NCI-H1694 treated with DMSO at 0.1 percent for 48 hours (cell line): ENCODE data around the gene SLC5A5.
A peak's percentile ranks its signal among the peaks of the same experiment; 100 is the strongest.

Source experiments
- DNase-seq: peaks from one replicate; lab custom pipeline; 2025; lab: John Stamatoyannopoulos, UW

Gene SLC5A5

DNA sequence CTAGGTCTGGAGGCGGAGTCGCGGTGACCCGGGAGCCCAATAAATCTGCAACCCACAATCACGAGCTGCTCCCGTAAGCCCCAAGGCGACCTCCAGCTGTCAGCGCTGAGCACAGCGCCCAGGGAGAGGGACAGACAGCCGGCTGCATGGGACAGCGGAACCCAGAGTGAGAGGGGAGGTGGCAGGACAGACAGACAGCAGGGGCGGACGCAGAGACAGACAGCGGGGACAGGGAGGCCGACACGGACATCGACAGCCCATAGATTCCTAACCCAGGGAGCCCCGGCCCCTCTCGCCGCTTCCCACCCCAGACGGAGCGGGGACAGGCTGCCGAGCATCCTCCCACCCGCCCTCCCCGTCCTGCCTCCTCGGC is at the start of gene SLC5A5:
SLC5A5 (plus strand) TSS at position 68 of the 373 bp plus-strand sequence. CDS start 375 bp downstream, outside the sequence.
- DNase-seq = no peak

DNA sequence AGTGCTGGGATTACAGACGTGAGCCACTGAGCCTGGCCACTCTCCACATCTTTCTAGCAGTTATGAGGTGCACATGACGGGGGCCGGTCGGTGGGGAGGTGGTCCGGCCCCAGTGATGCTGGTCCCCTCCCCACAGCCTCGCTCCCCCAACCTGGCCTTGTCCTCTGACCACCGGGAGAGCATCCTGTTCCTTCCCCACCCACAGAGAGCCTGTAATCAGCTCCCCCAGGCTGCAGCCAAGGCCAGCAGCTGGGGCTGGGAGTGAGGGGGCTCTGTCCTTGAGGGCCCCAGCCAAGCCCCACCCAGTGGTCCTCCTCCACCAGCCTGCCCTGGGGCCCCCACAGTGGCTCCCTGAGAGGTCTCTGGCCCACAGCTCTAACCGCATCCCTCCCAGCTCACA is 47.4 kb upstream of the SLC5A5 start:
- DNase-seq = no peak

DNA sequence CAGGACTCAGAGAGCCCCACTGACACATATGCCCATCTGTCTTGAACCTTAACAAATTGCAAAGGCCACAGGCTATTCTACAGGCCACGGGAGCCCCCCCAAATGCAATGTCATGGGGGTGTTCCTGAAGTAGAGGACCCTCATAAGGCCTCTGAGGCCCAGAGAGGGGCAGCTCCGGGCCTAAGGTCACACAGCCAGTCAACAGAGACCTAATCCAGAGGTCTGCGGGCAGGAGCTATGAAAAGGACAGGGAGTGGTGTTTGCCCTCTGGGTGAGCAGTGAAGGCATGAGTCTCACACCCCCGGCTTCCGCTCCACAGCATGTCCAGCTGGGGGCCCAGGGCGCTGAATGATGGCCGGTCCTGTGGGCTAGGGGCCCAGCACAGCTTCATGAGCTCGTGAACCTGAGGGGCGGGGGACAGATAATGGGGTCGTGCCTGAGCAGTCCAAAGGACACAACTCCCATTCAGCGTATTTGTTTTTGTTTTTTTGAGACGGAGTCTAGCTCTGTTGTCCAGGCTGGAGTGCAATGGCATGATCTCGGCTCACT is 45.2 kb upstream of the SLC5A5 start:
- no peak for DNase-seq

DNA sequence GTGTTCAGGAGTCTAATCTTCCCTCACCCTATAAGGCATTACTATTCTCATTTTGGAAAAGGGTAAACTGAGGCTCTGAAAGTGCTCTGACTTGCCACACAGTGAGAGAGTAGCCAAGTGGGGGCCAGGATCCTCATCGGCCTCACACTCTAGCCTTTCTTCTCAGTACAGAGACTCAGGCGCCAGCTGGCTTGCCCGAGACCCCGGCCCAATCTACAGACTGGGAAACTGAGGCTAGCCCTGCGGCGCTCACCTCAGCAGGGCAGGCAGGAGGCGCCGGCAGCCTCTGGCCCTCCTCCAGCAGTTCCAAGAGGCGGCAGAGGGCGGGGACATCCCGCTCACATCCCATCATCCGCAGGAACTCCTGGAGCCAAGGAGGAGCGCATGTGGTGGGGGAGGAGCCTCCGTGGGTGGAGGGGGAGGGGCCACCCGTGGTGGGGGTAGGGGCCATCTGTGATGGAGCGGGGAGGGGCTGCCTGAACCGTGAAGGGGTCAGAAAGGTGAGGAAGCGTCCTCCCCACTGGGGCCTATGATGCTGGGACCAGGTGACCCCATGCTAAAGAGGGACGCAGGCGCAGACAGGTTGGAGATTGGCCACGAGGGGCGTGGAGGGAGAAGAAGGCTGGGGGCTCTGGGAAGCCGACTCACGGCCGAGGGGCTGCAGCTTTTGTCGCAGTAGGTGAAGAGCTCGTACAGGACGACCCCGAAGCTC is 41.7 kb upstream of the SLC5A5 start:
- DNase-seq = peak; percentile 29

DNA sequence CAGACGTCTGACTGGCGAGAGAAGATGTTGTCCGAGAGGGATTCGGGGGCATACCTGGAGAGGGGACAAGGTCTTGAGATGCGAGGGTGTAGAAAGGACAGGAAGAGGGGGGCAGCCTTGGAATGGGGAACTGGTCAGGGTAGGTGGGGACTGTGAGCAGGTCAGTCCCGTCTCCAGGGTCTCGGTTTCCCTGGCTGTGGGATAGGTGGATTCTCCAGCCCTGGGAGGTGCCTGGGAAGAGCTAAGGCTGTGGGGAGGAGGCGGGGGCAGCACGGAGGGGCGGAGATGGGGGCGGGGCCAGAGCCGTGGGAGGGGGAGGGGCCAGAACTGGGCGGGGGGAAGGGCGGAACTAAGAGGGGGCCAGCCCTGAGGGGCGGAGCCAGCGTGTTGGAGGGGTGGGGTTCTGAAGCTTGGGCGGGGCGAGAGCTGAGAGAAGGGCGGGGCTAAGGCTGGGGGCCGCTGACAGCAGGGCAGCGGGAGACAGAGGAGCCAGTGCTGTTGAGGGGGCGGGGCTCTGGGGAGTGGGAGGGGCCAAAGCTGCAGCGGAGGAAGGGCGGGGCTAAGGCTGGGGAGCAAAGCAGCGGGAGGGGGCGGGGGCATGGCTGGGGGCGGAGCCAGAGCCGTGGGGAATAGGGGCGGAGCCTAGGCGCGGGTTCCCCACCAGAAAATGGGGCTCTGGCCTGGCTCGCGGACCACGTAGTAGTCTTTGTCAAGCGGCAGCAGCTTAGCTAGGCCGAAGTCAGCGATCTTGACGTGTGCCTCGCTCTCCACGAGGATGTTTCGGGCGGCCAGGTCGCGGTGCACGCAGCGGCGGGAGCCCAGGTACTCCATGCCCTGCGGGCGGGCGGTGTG is 41.0 kb upstream of the SLC5A5 start:
- peak; percentile 41 for DNase-seq

DNA sequence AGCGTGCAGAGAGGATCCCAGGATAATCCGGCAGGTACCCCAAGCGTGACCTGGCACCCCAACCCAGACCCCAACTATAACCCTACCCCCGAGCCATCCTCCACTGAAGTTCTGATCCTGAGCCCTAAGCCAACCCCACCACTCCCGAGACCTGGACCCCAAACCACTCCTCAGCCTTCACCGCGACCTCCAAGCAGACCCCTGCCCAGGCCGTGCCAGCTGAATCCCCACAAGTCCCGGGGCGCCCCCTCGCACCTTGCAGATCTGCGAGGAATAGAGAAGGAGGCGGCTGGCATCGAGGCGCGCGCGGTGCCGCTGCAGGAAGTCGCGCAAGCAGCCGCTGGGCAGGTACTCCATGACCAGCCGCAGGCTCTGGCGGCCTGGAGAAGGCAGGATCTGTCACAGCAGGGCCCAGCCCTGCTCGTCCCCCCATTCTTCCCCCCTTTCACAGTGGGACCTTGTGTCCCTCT is 40.3 kb upstream of the SLC5A5 start:
- no peak for DNase-seq

DNA sequence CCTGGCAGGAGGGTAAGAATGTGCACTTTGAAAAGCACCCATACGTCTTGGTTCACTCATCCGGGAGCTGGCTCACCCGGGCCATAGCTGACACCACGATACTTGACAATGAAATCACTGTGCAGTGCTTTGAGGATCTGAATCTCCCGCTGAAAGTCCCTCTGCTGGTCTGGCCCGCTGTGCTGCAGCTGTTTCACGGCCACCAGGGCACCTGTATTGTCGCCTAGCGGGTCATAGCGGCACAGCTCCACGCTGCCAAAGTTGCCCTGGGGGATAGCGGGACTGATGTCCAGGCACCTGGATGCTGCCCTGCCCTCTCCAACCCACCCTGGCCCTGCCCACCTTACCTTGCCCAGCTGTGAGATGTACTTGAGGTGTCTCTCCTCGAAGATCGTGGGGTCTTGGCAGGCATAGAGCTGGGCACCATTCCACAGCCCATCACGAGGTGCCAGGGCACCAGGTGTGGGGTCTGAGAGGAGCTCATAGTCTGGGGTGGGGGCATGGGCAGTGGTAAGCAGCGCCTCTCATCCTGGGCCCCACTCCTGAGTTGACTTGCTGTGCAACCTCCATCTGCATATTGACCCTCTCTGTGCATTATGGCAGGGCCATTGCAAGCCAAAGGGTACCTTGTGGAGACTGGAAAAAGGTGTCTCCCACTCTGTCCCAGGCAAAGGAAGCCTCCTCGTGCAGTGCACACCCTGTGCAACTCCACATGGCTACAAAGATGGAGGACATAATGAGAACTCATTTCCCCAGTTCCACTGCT is 39.1 kb upstream of the SLC5A5 start:
- DNase-seq = no peak

DNA sequence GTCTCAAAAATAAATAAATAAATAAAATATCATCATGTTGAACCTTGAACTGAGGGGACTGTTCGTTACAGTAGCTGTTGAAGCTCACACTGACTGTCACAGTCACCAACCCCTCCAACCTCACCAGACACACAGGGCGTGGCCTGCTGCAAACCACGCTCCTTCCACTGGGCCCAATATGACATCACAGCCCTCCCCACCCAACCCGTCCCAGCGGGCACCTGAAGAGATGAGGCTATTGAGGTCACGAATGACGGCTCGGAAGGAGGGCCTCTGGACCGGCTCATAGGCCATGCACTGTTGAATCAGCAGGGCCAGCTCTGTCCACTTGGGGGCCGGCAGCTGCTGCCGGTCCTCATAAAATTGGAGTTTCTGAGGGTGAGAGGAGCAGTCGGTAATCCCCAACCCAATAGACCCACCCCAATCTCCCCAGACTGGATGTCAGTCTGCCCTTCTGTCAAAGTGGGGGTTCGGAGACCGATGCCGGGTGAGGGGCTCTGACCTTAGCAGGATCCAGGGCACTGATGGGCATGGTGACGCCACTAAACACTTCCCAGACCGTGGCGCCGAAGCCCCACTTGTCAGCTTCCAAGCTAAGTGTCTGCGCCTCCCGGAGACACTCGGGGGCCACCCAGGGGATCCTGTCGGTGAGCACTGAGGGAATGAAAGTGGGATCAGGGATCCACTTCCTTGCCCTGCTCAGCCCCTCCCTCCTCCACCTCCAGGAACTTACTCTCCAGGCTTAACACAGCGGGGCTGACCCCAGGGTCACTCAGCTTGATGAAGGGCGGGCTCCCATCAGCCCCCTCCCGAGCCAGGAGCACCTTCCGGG is 37.2 kb upstream of the SLC5A5 start:
- DNase-seq = no peak

DNA sequence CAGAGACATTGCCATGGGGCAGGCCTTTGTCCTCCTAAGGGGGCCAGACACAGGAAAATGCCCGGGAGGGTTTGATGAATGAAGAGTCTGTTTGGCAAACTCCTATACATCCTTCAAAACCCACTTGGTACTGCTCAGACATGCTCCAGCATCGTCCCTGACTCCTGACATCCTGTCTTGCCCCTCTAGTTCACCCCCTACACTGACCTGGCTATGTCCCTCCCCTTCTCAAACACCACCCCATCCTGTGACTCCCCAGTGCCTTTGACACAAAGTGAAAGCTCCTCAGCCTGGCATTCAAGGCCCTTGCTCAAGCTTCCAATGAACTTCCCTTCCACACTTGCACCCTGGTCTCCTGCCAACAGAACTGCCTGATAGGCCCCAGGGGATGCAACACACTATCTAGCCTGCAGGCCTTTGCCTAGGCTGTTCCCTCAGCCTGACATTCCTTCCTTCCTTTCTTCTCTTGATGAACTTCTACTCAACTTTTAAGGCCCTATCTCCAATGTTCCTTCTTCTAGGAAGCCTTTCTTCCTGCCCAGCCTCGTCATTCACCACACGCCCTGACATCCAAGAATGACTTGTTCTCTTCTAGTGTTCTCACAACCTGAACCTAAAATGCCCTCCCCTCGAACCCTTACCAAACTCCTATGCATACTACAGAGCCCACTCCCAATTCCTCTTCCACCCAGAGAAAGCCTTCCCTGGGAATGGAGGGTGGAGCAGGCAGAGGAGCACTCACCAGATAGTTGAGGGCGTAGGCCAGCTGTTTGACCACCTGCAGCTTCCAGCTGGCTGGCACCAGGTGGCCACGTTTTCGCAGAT is 36.4 kb upstream of the SLC5A5 start:
- DNase-seq = no peak

DNA sequence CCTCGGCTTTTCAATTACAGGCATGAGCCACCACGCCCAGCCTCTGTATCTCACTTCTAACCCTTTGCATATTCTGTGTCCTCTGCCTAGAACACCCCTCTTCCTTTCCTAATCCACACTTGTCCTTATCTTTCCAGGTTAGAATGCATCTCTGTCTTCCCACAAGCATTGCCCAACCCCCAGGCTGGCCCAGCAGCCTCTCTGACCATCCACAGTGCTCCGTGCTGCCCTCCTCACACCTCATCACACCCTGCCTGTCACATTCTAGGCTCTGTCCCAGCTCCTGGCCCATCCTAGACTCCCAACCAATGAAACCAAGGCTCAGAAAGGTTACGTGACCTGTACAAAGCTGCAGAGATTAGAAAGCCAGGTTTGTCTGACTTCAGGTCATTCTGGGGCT is 35.2 kb upstream of the SLC5A5 start:
- DNase-seq = no peak

DNA sequence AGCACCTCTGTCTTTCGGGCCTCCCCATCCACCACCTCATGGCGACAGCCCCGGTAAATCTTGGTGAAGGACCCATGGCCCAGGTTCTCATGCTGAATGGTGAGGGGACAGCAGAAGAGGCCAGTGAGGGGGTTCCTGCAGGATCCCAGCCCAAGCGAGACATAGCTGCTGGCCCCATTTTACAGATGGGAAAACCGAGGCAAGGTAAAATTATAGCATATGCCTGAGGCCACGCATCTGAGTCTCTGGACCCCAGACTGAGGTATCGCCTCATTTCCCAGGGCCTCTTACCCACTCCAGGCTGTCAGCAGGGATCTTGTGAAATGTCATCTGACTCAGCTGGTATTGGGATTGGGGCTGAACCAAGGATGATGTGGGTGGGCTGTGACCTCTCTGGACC is 33.8 kb upstream of the SLC5A5 start:
- no peak for DNase-seq

DNA sequence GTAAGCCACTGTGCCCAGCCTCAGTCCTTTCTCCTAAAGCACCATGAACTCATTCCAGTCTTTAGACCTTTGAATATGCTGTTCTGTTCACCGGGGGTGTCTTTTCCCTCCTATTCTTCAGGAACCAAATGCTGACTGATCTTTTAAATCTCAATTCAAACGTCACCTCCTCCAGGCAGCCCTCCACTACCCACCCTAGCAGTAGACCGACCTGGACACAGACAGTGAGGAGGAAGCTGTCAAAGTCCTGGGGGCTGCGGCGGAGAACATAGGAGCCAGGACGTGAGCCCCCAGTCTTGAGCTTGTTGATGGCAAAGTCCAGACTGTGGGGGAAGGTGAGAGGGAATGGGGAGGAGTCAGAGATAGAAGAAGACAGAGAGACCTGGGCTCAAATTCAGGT is 31.7 kb upstream of the SLC5A5 start:
- no peak for DNase-seq

DNA sequence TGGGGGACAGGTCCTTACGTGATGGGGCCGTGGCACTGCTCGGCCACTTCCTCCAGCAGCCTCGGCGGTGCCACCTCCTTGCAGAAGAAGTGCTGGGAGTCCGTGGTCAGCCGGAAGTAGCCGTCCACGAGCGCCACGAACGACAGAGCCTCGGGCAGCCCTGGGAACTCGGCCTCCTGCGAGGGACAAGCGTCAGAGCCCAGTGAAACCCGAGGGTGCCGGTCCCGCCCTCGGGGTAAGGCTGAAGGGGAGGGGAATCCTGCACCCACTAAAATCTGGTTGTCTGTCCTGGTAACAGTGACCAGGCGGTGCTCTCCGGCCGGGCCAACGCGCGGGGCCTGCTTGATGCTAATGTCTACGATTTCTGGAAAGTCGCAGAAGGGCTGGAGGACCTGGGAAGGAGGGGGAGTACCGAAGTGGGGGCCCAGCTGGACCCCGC is 30.4 kb upstream of the SLC5A5 start:
- no peak for DNase-seq

DNA sequence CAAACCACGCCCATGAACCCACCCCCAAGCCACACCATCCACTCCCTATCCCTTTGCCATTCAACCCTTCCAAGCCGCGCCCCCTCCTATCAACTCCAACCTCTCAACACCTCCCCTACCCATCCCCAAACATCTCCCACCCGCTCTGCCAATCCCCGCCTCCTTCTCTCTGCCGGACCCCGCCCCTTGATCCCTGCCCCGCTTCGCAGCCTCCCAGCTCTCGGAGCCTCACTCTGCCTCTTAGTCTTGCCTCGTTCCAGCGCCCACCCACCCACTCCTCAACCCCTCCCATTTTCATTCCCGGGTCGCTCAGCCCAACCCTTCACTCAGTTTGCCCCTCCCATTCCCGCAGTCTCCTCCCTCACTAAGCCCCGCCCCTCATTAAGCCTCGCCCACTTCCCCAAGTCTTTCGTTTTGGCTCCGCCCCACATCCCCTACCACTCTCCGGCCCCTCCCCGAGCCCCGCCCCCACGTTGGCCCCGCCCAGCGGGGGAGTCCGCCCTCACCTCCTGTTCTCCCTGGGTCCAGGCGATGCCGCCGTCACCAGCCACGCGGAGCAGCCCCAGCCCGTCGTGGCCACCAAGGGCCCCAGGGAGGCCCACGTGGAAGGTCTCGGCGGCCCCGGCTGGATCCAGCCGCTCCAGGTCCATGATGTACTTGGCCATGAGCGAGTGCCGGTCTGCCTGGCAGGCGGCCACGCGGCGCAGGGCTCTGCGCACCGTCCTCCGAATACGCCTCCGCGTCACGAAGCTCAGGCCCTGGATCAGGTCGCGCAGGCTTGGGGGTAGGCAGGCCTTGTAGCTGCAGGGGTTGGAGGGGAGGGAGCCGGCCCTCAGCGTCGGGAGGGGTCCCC is 29.7 kb upstream of the SLC5A5 start:
- DNase-seq = peak; percentile 61

DNA sequence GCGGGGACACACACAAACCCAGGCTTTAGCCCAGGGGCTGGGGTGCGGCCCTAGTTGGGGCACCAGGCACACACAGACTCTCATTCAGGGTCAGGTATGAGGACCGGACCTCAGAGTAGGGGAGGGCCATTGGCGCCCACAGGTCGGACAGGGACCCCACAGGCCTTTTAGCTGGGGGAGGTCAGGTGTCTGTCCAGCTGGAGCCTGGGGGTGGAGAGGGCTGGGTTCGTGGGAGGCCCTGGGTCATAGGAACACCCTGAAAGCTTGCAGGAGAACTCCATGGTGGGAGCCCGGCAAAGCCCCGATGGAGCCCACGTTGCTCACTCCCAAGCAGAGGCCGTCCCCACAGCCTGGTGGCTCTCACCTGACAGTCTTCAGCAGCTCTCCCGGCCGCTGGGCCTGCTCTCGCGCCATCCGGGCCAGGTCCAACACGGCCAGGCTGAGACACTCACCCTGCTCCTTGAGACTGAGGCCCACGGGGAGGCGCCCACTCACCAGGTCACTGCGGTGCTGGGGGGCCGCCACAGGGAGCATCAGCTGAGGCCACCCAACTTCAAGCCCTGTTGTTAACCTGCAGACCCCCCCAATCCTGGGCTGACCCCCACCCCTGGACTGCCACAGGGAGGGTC is 29.0 kb upstream of the SLC5A5 start:
- DNase-seq = no peak

DNA sequence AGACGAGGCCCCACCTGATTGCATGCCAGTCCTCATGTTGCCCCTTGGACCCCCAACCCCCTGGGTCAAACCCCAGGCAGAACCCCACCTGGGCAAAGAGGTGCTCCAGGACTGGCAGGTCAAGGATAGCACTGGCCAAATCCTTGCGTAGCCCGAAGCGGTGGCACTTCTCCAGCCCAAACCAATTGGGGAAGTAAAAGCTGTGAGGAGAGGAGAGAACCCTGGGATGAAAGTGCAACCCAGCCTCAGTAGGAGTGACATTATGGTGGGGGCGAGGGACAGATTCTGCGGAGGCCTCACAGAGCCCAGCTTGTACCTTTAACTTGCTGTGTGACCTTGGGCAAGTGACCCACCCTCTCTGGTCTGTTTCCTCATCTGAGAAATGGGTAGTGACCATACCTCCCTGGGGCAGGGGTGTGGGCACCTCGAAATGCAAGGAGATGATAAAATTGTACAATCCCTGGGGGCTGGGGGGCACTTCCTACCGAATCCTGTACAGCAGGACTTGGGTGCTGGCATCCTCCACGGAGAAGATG is 28.4 kb upstream of the SLC5A5 start:
- no peak for DNase-seq

DNA sequence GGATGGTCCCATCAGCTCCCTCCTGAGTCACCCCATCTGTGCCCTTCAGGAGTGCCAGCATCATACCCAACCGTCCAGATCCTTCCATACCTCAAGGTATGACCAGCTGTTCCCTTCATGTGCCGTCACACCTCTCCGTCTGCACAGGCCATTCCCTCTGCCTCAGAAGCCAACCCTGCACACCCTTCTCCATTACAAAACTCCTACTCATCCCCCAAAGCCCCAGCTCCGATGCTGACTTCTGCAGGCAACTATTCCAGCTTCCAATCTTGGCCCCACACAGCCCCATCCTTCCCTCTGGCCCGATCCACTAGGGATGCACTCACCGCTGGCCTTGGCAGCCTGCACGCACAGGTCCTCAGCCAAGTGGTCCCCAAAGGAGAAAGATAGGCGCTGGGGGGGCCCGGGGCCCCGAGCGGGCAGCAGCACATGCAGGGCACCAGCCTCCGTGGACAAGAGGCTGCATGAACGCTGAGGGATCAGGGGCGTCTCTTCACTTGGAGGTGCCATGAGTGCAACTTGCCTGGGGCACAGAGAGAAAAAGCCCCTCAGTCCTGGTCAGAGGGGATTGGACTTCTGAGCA is 27.7 kb upstream of the SLC5A5 start:
- DNase-seq = no peak

DNA sequence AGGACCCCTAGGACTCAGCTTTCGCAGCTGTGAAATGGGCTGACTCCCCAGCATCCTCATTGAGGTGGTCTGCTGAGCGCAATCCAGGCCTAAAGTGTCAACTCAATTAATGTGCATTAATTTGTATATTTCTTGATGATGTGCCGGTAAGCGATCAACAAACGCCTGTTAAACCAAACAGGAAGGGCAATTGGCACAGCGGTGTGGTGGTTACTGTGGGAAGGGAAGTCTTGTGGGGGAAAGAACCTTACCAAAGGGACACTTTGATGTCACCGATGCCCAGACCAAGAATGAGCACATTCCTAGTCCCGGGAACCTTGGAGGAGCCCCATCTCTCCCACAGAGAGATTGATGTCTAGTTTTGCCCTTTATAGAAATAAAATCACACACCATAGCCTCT is 25.6 kb upstream of the SLC5A5 start:
- no peak for DNase-seq
